Caco-2 (cell line): ENCODE measurements around the gene KAT7. TPM values are rescaled to one million over a fixed set of nuclear protein-coding genes. Genes with fewer than 3 reads are reported as not detected.

Source experiments
- BruUV-seq: library from RNA; stranded (reverse); fragments of 400-500 nt; replicated peaks from 2 replicates; lab custom pipeline; 2021; lab: Mats Ljungman, UMichigan
- CTCF ChIA-PET: fragments of 300-600 bp; sonication (Branson Sonifier 250); formaldehyde crosslinking; loops from one replicate; lab custom pipeline; 2022; ENCODE audit warnings: antibody characterized with exemption; lab: Charles Lee
- POLR2A ChIA-PET: fragments of 300-600 bp; sonication (Branson Sonifier 250); formaldehyde crosslinking; loops from one replicate; lab custom pipeline; 2022; ENCODE audit warnings: antibody characterized with exemption; lab: Charles Lee
- DNase-seq, 2 experiments: peaks; one replicate each; pipeline versions ENCODE4 v3.0.0 to v3.0.0-alpha.2; 2020 to 2022
- H3K27me3 ChIP-seq: replicated peaks from 2 replicates; pipeline ENCODE4 v1.6.0; 2011; ENCODE audit warnings: low read length; ENCODE audit not compliant: control insufficient read depth, insufficient read depth
- H3K36me3 ChIP-seq: 2 replicates; pipeline ENCODE4 v1.5.1; 2011; ENCODE audit warnings: low read length; ENCODE audit not compliant: control insufficient read depth, insufficient read depth
- H3K4me1 ChIP-seq: fragments of 250-450 bp; sonication (Bioruptor Pico); 2 replicates; pipeline ENCODE4 v1.5.1; 2020; ENCODE audit warnings: mild to moderate bottlenecking
- H3K4me3 ChIP-seq: 2 replicates; pipeline ENCODE4 v1.5.1; 2011; ENCODE audit warnings: low read depth, mild to moderate bottlenecking, control low read depth, low read length
- H3K9me3 ChIP-seq: fragments of 250-450 bp; sonication (Bioruptor Pico); 2 replicates; pipeline ENCODE4 v1.5.1; 2020; ENCODE audit warnings: mild to moderate bottlenecking, moderate library complexity
- H3K27ac Mint-ChIP-seq: one replicate; pipeline ENCODE4 v1.8.0; 2022; ENCODE audit warnings: mixed read lengths; ENCODE audit not compliant: unreplicated experiment
- H3K27me3 Mint-ChIP-seq: one replicate; pipeline ENCODE4 v1.8.0; 2022; ENCODE audit warnings: mixed read lengths; ENCODE audit not compliant: insufficient read depth, unreplicated experiment
- H3K36me3 Mint-ChIP-seq: one replicate; pipeline ENCODE4 v1.8.0; 2022; ENCODE audit warnings: mild to moderate bottlenecking, mixed read lengths; ENCODE audit not compliant: insufficient read depth, unreplicated experiment
- H3K4me1 Mint-ChIP-seq: one replicate; pipeline ENCODE4 v1.8.0; 2022; ENCODE audit warnings: low read depth, mixed read lengths; ENCODE audit not compliant: unreplicated experiment
- H3K4me3 Mint-ChIP-seq: one replicate; pipeline ENCODE4 v1.8.0; 2022; ENCODE audit warnings: mild to moderate bottlenecking, moderate library complexity, mixed read lengths; ENCODE audit not compliant: unreplicated experiment
- H3K9me3 Mint-ChIP-seq: one replicate; pipeline ENCODE4 v1.8.0; 2022; ENCODE audit warnings: mixed read lengths; ENCODE audit not compliant: unreplicated experiment
- CTCF ChIP-seq, 2 experiments: fragments of 200-600 bp in 1 of 2; IDR thresholded peaks; 1 replicate in 1 of 2; 2 replicates in 1 of 2; pipeline versions ENCODE4 v1.5.1 to v1.8.0; 2011 to 2022; ENCODE audit warnings: antibody characterized with exemption in 1 of 2, control low read depth in 1 of 2, inconsistent platforms in 1 of 2, low read depth in 1 of 2, low read length in 1 of 2, mild to moderate bottlenecking in 1 of 2, moderate library complexity in 1 of 2; ENCODE audit not compliant: insufficient read depth in 1 of 2, severe bottlenecking in 1 of 2, unreplicated experiment in 1 of 2
- intact Hi-C: fragments of 100-400 bp; cut with micrococcal nuclease; formaldehyde crosslinking; loops from one replicate; pipeline ENCODE4 v1.10.0; 2022; ENCODE audit not compliant: unreplicated experiment
- total RNA-seq: library from RNA; stranded (reverse); gene quantifications from 2 replicates; pipeline ENCODE4 v1.2.3, GENCODE V29; 2022

KAT7 gene
- total RNA-seq, 1 experiment from 2014 or later = 137 TPM

- TF ChIP-seq CTCF (IDR thresholded peaks at IDR 0.05; ENCODE audit: insufficient read depth in 1 of 2, low read depth in 1 of 2, low read length in 1 of 2, severe bottlenecking in 1 of 2, unreplicated experiment in 1 of 2) = no peak
- 0 out of 2 replicates have a peak, but pooled peaks cover 5% of the 10 kb centered on the region for H3K4me1 ChIP-seq
- no peak overlapping the region for H3K4me3 ChIP-seq
- DNase-seq = no peak
- no peak overlapping the region for H3K4me3 Mint-ChIP-seq
- no peak overlapping the region for H3K27ac Mint-ChIP-seq
- no peaks in the 10 kb centered on the region for H3K27me3 ChIP-seq
- POLR2A ChIA-PET = interaction anchor here (0.6 to 1.9 kb wide), 4 partner anchors 33 to 682 kb away, joined by 3 to 7 read pairs (median 5); partner anchors contain the start of genes FAM117A, KAT7 and SLC35B1
- CTCF ChIA-PET = interaction anchor here (0.7 to 1.5 kb wide), 5 partner anchors 27 to 331 kb away, joined by 3 to 6 read pairs (median 3); partner anchors contain the start of genes FAM117A and TAC4
- H3K36me3 Mint-ChIP-seq = peaks cover 92% of the 10 kb centered on the region
- BruUV-seq = no TSS peak
- no peaks in the 10 kb centered on the region for H3K27me3 Mint-ChIP-seq
- H3K9me3 Mint-ChIP-seq = no peaks in the 10 kb centered on the region
- intact Hi-C loops = no loop called here
- H3K4me1 Mint-ChIP-seq = peaks cover 10% of the 10 kb centered on the region
- peaks cover 24% of the 10 kb centered on the region for H3K36me3 ChIP-seq
- no peaks in the 10 kb centered on the region for H3K9me3 ChIP-seq
Measured at GRCh38 chr17:49821466-49821865, 33.0 kb downstream of the KAT7 start.

GRCh38 chr17:49821916-49822315 is 33.4 kb downstream of the KAT7 start:
- Mint-ChIP-seq H3K27me3 (no peaks in the 10 kb centered on the region), H3K27ac (no peak overlapping the region), H3K4me3 (no peak overlapping the region), H3K9me3 (no peaks in the 10 kb centered on the region), H3K4me1 (peaks cover 10% of the 10 kb centered on the region), H3K36me3 (peaks cover 92% of the 10 kb centered on the region)
- intact Hi-C loops = loop anchor here (2.0 kb wide), 1 partner anchor 23 kb away; no protein-coding TSS in a partner anchor
- CTCF ChIA-PET = interaction anchor here (0.6 to 1.5 kb wide), 5 partner anchors 26 to 656 kb away, joined by 3 to 6 read pairs (median 4); partner anchors contain the start of genes FAM117A and TAC4
- no peaks in the 10 kb centered on the region for H3K27me3 ChIP-seq
- TF ChIP-seq CTCF (IDR thresholded peaks at IDR 0.05; ENCODE audit: insufficient read depth in 1 of 2, low read depth in 1 of 2, low read length in 1 of 2, severe bottlenecking in 1 of 2, unreplicated experiment in 1 of 2) = no peak
- DNase-seq = peak; percentile 70 to 77
- POLR2A ChIA-PET = interaction anchor here (0.6 to 1.9 kb wide), 5 partner anchors 22 to 682 kb away, joined by 3 to 7 read pairs (median 6); partner anchors contain the start of genes FAM117A, KAT7 and SLC35B1
- 0 out of 2 replicates have a peak, but pooled peaks cover 5% of the 10 kb centered on the region for H3K4me1 ChIP-seq
- no peaks in the 10 kb centered on the region for H3K9me3 ChIP-seq
- no TSS peak for BruUV-seq
- peaks cover 23% of the 10 kb centered on the region for H3K36me3 ChIP-seq
- H3K4me3 ChIP-seq = no peak overlapping the region

GRCh38 chr17:49822829-49823228 is 34.3 kb downstream of the KAT7 start:
- H3K4me3 Mint-ChIP-seq = no peak overlapping the region
- Histone ChIP-seq H3K4me1 (0 out of 2 replicates have a peak, but pooled peaks cover 5% of the 10 kb centered on the region), H3K36me3 (peaks cover 25% of the 10 kb centered on the region), H3K9me3 (no peaks in the 10 kb centered on the region), H3K4me3 (no peak overlapping the region), H3K27me3 (no peaks in the 10 kb centered on the region)
- ChIA-PET POLR2A (interaction anchor here (1.2 kb wide), 1 partner anchor 35 kb away, joined by 6 read pairs; the partner anchor contains the start of gene KAT7), CTCF (no interaction called here)
- no peak for DNase-seq
- H3K27ac Mint-ChIP-seq = no peak overlapping the region
- no peaks in the 10 kb centered on the region for H3K27me3 Mint-ChIP-seq
- H3K4me1 Mint-ChIP-seq = peaks cover 10% of the 10 kb centered on the region
- TF ChIP-seq CTCF (IDR thresholded peaks at IDR 0.05; ENCODE audit: insufficient read depth in 1 of 2, low read depth in 1 of 2, low read length in 1 of 2, severe bottlenecking in 1 of 2, unreplicated experiment in 1 of 2) = no peak
- no peaks in the 10 kb centered on the region for H3K9me3 Mint-ChIP-seq
- intact Hi-C loops = loop anchor here (2.0 kb wide), 1 partner anchor 24 kb away; no protein-coding TSS in a partner anchor
- H3K36me3 Mint-ChIP-seq = peaks cover 92% of the 10 kb centered on the region
- BruUV-seq = no TSS peak
